OCI-LY3 (cell line): Measurements from ENCODE around the gene TRIP10.

Experiments
- EZH2phosphoT487 ChIP-seq: fragments of 200-600 bp; shearing (Covaris generic); IDR thresholded peaks from 2 replicates; pipeline ENCODE4 v1.6.1; 2018; ENCODE audit warnings: antibody characterized with exemption, mixed run types, low read depth
- TF ChIP-seq, protein P1 (sequence below): fragments of 200-600, 300-600 bp; sonication (generic); IDR thresholded peaks from 2 replicates; pipeline ENCODE4 v1.5.1; 2014; ENCODE audit warnings: antibody characterized with exemption, low read length, low read depth

DNA sequence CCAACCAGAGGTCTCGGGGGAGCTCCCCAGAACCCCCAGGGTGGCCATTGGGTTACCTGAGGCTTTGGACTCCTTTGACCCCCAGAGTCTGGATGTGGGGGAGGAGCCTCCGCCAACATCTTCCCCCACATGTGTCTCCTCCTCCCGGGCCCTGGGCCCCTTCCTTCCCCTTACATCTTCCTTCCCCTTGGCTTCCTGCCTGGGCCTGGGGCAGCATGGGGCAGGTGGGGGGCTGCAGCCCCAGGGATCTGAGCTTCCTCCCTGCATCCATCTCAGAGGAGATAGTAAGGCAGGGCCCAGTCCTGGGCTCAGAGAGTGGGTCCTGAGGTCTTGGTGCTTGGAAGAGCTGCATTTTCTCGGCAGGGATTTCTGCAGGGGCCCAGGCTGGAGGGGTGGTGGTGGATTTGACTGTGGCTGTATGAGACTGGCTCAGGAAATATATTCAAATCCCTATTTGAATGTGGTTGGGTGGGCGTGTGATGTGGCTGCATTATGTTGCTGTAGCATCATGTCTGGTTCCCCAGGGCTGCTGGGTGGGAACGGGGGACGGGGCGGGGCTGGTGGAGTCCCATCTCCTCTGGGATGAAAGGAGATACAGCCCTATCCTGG, 33.9 kb downstream of the TRIP10 start:
- TF ChIP-seq, protein P1, sequence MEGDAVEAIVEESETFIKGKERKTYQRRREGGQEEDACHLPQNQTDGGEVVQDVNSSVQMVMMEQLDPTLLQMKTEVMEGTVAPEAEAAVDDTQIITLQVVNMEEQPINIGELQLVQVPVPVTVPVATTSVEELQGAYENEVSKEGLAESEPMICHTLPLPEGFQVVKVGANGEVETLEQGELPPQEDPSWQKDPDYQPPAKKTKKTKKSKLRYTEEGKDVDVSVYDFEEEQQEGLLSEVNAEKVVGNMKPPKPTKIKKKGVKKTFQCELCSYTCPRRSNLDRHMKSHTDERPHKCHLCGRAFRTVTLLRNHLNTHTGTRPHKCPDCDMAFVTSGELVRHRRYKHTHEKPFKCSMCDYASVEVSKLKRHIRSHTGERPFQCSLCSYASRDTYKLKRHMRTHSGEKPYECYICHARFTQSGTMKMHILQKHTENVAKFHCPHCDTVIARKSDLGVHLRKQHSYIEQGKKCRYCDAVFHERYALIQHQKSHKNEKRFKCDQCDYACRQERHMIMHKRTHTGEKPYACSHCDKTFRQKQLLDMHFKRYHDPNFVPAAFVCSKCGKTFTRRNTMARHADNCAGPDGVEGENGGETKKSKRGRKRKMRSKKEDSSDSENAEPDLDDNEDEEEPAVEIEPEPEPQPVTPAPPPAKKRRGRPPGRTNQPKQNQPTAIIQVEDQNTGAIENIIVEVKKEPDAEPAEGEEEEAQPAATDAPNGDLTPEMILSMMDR: no peak
- no peak for TF ChIP-seq EZH2phosphoT487
